H7 (cell line): ENCODE measurements around the gene TRAK1. TPM values are rescaled to one million over a fixed set of nuclear protein-coding genes. Genes with fewer than 3 reads are reported as not detected.
A peak's percentile ranks its signal among the peaks of the same experiment; 100 is the strongest.

ENCODE experiments used
- DNase-seq: peaks from one replicate; pipeline ENCODE4 v3.0.0; 2012
- H3K27me3 ChIP-seq: 2 replicates; pipeline ENCODE4 v1.6.0; 2011; ENCODE audit warnings: mild to moderate bottlenecking, low read length; ENCODE audit not compliant: control insufficient read depth, insufficient read depth
- H3K36me3 ChIP-seq: replicated peaks from 2 replicates; pipeline ENCODE4 v1.5.1; 2011; ENCODE audit warnings: low read length; ENCODE audit not compliant: control insufficient read depth, insufficient read depth
- H3K4me3 ChIP-seq: 2 replicates; pipeline ENCODE4 v1.5.1; 2011; ENCODE audit warnings: low read depth, mild to moderate bottlenecking, control low read depth, low read length, moderate library complexity; ENCODE audit not compliant: insufficient read depth
- total RNA-seq: library from RNA; depleted of rRNA; stranded (reverse); fragments of >200 nt; shearing (Covaris generic); gene quantifications from 2 replicates; pipeline ENCODE4 v1.2.3, GENCODE V29; 2014

The TRAK1 gene
- total RNA-seq, 1 experiment from 2014 or later = 20.6 TPM

GRCh38 chr3:42230860-42231259 is 139.7 kb downstream of the TRAK1 start:
- Histone ChIP-seq H3K4me3 (no peak overlapping the region), H3K36me3 (no peaks in the 10 kb centered on the region), H3K27me3 (no peaks in the 10 kb centered on the region)
- no peak for DNase-seq

- no peak overlapping the region for H3K4me3 ChIP-seq
- H3K36me3 ChIP-seq = no peaks in the 10 kb centered on the region
- H3K27me3 ChIP-seq = no peaks in the 10 kb centered on the region
- DNase-seq = no peak
Observed at GRCh38 chr3:42235532-42235931, 144.4 kb downstream of the TRAK1 start.

- no peaks in the 10 kb centered on the region for H3K27me3 ChIP-seq
- H3K4me3 ChIP-seq = no peak overlapping the region
- no peaks in the 10 kb centered on the region for H3K36me3 ChIP-seq
- no peak for DNase-seq
Observed at GRCh38 chr3:42236611-42237010, 145.5 kb downstream of the TRAK1 start.

GRCh38 chr3:42246091-42246490 is 154.9 kb downstream of the TRAK1 start:
- no peaks in the 10 kb centered on the region for H3K27me3 ChIP-seq
- no peak overlapping the region for H3K4me3 ChIP-seq
- DNase-seq = no peak
- H3K36me3 ChIP-seq = no peaks in the 10 kb centered on the region

- peak; percentile 58 for DNase-seq
- Histone ChIP-seq H3K27me3 (no peaks in the 10 kb centered on the region), H3K4me3 (no peak overlapping the region), H3K36me3 (no peaks in the 10 kb centered on the region)
Observed at GRCh38 chr3:42247576-42248027, 156.4 kb downstream of the TRAK1 start.

GRCh38 chr3:42250761-42251160 is 159.6 kb downstream of the TRAK1 start:
- H3K27me3 ChIP-seq = no peaks in the 10 kb centered on the region
- no peak for DNase-seq
- H3K36me3 ChIP-seq = no peaks in the 10 kb centered on the region
- no peak overlapping the region for H3K4me3 ChIP-seq

- H3K27me3 ChIP-seq = no peaks in the 10 kb centered on the region
- no peak for DNase-seq
- no peaks in the 10 kb centered on the region for H3K36me3 ChIP-seq
- no peak overlapping the region for H3K4me3 ChIP-seq
Observed at GRCh38 chr3:42254566-42254965, 163.4 kb downstream of the TRAK1 start.

GRCh38 chr3:42256135-42256819 is 165.1 kb downstream of the TRAK1 start:
- no peak for DNase-seq
- no peak overlapping the region for H3K4me3 ChIP-seq
- H3K27me3 ChIP-seq = no peaks in the 10 kb centered on the region
- no peaks in the 10 kb centered on the region for H3K36me3 ChIP-seq

GRCh38 chr3:42257007-42257406 is 165.8 kb downstream of the TRAK1 start:
- Histone ChIP-seq H3K4me3 (no peak overlapping the region), H3K36me3 (no peaks in the 10 kb centered on the region), H3K27me3 (no peaks in the 10 kb centered on the region)
- DNase-seq = no peak

- Histone ChIP-seq H3K36me3 (no peaks in the 10 kb centered on the region), H3K4me3 (no peak overlapping the region), H3K27me3 (peaks cover 18% of the 10 kb centered on the region; the same call in 1 of the 2 replicates)
- no peak for DNase-seq
Observed at GRCh38 chr3:42262525-42262924, 171.4 kb downstream of the TRAK1 start.

GRCh38 chr3:42263354-42264346 is 172.5 kb downstream of the TRAK1 start:
- DNase-seq = peak; percentile 87
- Histone ChIP-seq H3K4me3 (peak overlapping the region; percentile 22; the same call in 1 of the 2 replicates), H3K27me3 (peaks cover 18% of the 10 kb centered on the region; the same call in 1 of the 2 replicates), H3K36me3 (no peaks in the 10 kb centered on the region)

GRCh38 chr3:42264399-42265058 is 173.4 kb downstream of the TRAK1 start:
- DNase-seq = peak; percentile 81
- Histone ChIP-seq H3K36me3 (no peaks in the 10 kb centered on the region), H3K4me3 (no peak overlapping the region), H3K27me3 (peaks cover 18% of the 10 kb centered on the region; the same call in 1 of the 2 replicates)

- peaks cover 18% of the 10 kb centered on the region; the same call in 1 of the 2 replicates for H3K27me3 ChIP-seq
- no peaks in the 10 kb centered on the region for H3K36me3 ChIP-seq
- no peak overlapping the region for H3K4me3 ChIP-seq
- DNase-seq = peak; percentile 44
Observed at GRCh38 chr3:42265059-42265991, 174.2 kb downstream of the TRAK1 start.
